Stimulated activated CD4-positive, alpha-beta T cell treated with anti-CD3 and anti-CD28 coated beads, Interleukin-15, amount 100 ng/mL, for 1 hour (primary cell): ENCODE measurements around the gene CARD9.

Experiments used
- DNase-seq, 2 donors: peaks; one replicate each; pipeline ENCODE4 v3.0.0-alpha.2; 2020; ENCODE audit warnings: low read depth in 1 of 2, low spot score in 1 of 2

CARD9 gene

GRCh38 chr9:136401173-136401922 lies 27.9 kb upstream of the CARD9 start:
- DNase-seq = no peak

- peak; percentile 75 to 85 for DNase-seq
These were observed 26.8 kb upstream of the CARD9 start, which contains the start of gene SNAPC4 for GRCh38 chr9:136400038-136400834. TSS of gene SNAPC4 (minus strand) at chr9:136400170. CDS start at chr9:136398428, 1,742 bp downstream.

GRCh38 chr9:136399176-136400037 lies 25.9 kb upstream of the CARD9 start:
- DNase-seq = no peak

- no peak for DNase-seq
These were observed 24.8 kb upstream of the CARD9 start for GRCh38 chr9:136398286-136398685.

GRCh38 chr9:136397643-136398042 lies 24.2 kb upstream of the CARD9 start:
- no peak for DNase-seq

- no peak for DNase-seq
These were observed 22.7 kb upstream of the CARD9 start for GRCh38 chr9:136396219-136396515.

GRCh38 chr9:136395345-136396218 lies 22.1 kb upstream of the CARD9 start:
- DNase-seq = no peak

- no peak for DNase-seq
These were observed 21.5 kb upstream of the CARD9 start for GRCh38 chr9:136395020-136395340.

GRCh38 chr9:136394312-136395019 lies 21.0 kb upstream of the CARD9 start:
- no peak for DNase-seq

GRCh38 chr9:136393531-136393930 lies 20.1 kb upstream of the CARD9 start:
- no peak for DNase-seq

GRCh38 chr9:136392538-136393449 lies 19.3 kb upstream of the CARD9 start:
- no peak for DNase-seq

GRCh38 chr9:136391737-136392537 lies 18.5 kb upstream of the CARD9 start:
- DNase-seq = no peak

GRCh38 chr9:136389396-136389795 lies 15.9 kb upstream of the CARD9 start:
- no peak for DNase-seq

GRCh38 chr9:136387217-136387616 lies 13.7 kb upstream of the CARD9 start:
- DNase-seq = no peak

- no peak for DNase-seq
These were observed 12.5 kb upstream of the CARD9 start for GRCh38 chr9:136386018-136386417.

- DNase-seq = no peak
These were observed 11.5 kb upstream of the CARD9 start for GRCh38 chr9:136385015-136385414.

- no peak for DNase-seq
These were observed 10.0 kb upstream of the CARD9 start for GRCh38 chr9:136383436-136383835.

- no peak for DNase-seq
These were observed 8.6 kb upstream of the CARD9 start for GRCh38 chr9:136381966-136382513.
